HG02938 (cell line): ENCODE measurements around the gene ERO1B.
A peak's percentile ranks its signal among the peaks of the same experiment; 100 is the strongest.
"Not testable (repeated sequence)": the region's sequence is repeated elsewhere in the genome, so short reads cannot be mapped to it uniquely, and the experiment has no call there.

Source experiments
- ATAC-seq: cut with Tn5 transposase; IDR thresholded peaks from one replicate; pipeline ENCODE4 v1.9.1; 2021; ENCODE audit warnings: mild to moderate bottlenecking, moderate library complexity; ENCODE audit not compliant: unreplicated experiment

The ERO1B gene

GRCh38 chr1:236281654-236282424 lies at the start of gene ERO1B:
Gene ERO1B (minus strand): TSS chr1:236281958. CDS start chr1:236281783, 175 bp downstream.
- ATAC-seq: peak; percentile 70

GRCh38 chr1:236331412-236331811 lies 49.7 kb upstream of the ERO1B start:
- not testable (repeated sequence) for ATAC-seq

- no peak for ATAC-seq
These were observed 44.7 kb upstream of the ERO1B start for GRCh38 chr1:236326432-236326831.

GRCh38 chr1:236325567-236325966 lies 43.8 kb upstream of the ERO1B start:
- ATAC-seq: no peak

GRCh38 chr1:236323819-236324411 lies 42.2 kb upstream of the ERO1B start:
- ATAC-seq: no peak

- no peak for ATAC-seq
These were observed 41.0 kb upstream of the ERO1B start for GRCh38 chr1:236322566-236323409.

GRCh38 chr1:236321101-236321500 lies 39.3 kb upstream of the ERO1B start:
- ATAC-seq: no peak

GRCh38 chr1:236320671-236321070 lies 38.9 kb upstream of the ERO1B start:
- no peak for ATAC-seq

- no peak for ATAC-seq
These were observed 38.5 kb upstream of the ERO1B start for GRCh38 chr1:236320214-236320613.

GRCh38 chr1:236316437-236316836 lies 34.7 kb upstream of the ERO1B start:
- ATAC-seq: no peak

GRCh38 chr1:236315518-236315917 lies 33.8 kb upstream of the ERO1B start:
- no peak for ATAC-seq

- ATAC-seq: no peak
These were observed 33.3 kb upstream of the ERO1B start for GRCh38 chr1:236315092-236315491.

GRCh38 chr1:236314050-236314449 lies 32.3 kb upstream of the ERO1B start:
- ATAC-seq: not testable (repeated sequence)

- ATAC-seq: no peak
These were observed 31.7 kb upstream of the ERO1B start for GRCh38 chr1:236313427-236313826.

- no peak for ATAC-seq
These were observed 29.3 kb upstream of the ERO1B start for GRCh38 chr1:236311040-236311439.

GRCh38 chr1:236308827-236309226 lies 27.1 kb upstream of the ERO1B start:
- no peak for ATAC-seq

- ATAC-seq: no peak
These were observed 25.7 kb upstream of the ERO1B start for GRCh38 chr1:236307435-236307834.

- no peak for ATAC-seq
These were observed 22.9 kb upstream of the ERO1B start for GRCh38 chr1:236304682-236305081.

GRCh38 chr1:236303675-236304074 lies 21.9 kb upstream of the ERO1B start:
- ATAC-seq: peak; percentile 61

GRCh38 chr1:236302941-236303340 lies 21.2 kb upstream of the ERO1B start:
- no peak for ATAC-seq

- ATAC-seq: no peak
These were observed 20.2 kb upstream of the ERO1B start for GRCh38 chr1:236301958-236302335.
